HG03039 (cell line): ENCODE measurements around the gene C9orf50.

ENCODE experiments used
- ATAC-seq: cut with Tn5 transposase; IDR thresholded peaks from one replicate; pipeline ENCODE4 v1.9.1; 2021; ENCODE audit warnings: mild to moderate bottlenecking, moderate library complexity; ENCODE audit not compliant: unreplicated experiment

Gene C9orf50

GRCh38 chr9:129612123-129612522, 8.8 kb downstream of the C9orf50 start:
- no peak for ATAC-seq

- ATAC-seq, result no peak
Observed at GRCh38 chr9:129611307-129611800, 9.5 kb downstream of the C9orf50 start.

DNA sequence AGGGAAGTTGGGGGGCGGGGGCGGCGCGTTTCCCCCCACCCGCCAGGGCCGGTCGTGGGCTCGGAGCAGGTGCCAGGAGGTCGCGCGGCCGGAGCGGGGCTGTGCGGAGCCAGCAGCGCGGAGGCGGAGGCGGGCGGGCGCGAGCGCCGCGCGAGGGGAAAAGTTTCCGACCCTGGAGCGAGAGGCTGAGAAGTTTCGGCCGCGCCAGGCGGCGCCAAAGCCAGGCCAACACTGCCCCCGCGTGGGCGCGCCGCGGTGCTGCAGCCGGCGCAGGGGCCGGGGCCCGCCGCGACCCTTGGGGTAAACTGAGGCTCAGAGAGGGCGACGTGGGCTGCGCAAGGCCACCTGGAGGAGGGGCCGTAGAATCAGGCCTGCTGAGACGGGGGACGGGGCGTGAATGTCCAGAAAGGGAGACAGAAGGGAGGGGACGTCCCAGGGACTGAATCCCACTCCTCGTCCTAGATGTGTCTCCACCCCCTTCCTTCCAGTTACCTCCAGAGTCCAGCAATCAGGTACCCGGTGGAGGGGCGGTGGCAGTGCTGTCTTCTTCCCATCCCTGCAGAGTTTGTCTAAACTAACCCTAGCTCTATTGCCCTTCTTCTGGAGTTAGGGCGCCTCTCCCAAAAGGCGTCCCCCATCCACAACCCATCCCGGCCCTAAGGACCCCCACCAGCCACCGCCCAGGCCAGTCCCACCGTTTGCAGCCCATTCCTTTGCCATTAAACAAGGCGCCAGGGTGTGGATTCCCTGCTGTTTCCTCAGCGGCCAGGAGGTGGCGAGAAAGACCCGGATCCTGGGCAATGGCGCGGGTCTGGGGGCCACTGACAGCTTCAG, 10.2 kb downstream of the C9orf50 start:
- no peak for ATAC-seq

- no peak for ATAC-seq
Observed at GRCh38 chr9:129610213-129610472, 10.8 kb downstream of the C9orf50 start.

DNA sequence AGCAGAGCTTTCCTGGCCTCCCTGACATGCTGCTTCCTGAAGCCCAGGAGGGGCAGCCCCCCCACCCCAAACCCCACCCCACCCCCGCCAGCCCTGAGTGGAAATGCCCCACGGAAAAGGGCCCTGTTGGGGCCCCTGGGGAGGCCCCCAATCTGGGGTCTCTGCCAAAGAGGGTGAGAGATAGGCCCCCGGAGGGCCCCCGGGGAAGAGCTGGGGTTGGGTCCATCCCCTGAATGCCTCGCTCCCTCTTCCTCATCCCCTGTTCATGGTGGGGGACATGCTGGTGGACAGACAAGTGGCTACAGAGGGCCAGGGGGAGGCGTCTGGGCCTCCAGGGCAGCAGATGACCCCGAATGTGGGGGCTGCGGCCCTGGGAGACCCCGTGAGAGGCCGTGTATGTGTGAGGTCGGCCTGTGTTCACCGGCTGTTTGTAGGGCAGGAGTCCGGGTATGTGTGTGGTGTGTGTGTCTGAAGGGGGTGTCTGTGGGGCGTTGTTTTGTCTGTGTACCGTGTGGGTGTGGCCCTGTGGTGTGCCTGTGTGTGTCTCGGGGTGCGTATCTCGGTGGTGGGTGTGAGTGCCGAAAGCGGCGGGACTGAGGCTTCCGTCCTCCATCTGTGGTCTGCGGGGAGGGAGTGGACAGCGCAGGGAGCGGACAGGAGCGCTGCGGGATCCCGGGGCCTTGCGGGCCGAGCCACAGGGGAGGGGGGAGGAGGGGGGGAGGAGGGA, 11.3 kb downstream of the C9orf50 start:
- no peak for ATAC-seq

GRCh38 chr9:129608561-129609481, 12.1 kb downstream of the C9orf50 start:
- no peak for ATAC-seq

- ATAC-seq, result no peak
Observed at GRCh38 chr9:129607027-129607387, 13.9 kb downstream of the C9orf50 start.

DNA sequence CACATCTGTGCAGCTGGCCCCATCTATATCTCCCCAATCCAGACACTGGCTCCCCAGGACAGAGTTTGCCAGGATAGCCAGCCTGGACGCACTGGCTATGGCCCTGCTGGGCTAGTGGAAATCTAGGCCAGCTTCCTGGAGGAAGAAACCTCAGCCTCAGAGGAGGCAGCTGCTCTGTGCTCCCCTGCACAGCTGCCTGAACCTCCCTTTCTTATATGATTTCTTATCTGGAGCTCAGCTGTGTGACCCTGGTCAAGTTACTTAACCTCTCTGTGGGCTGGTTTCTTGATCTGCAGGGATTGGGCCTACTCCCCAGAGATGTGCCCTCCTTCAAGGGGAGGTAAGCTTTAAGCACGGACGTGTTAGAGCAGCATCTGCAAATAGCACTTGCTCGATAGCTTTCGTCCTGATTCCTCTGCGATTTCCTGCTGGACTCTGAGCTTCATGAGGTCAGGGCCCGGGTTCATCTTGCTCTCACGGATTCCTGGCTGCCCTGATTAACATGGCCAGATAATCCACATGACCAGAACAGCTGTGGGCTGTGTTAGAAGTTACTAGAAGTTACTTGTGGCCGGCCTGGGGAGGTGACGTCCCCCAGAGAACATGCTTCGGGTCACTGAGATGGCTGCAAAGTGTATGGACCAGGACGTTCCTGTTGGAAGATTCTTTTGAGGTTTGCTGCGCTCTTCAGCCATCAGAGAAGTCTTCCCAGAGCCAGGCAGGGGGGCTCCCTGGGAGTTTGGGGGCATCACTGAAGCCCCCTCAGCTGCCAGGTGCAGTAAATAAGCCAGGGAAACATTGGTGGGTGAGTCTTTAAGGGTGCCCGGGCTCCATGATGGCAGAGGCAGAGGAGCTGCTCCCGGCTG, 14.5 kb downstream of the C9orf50 start:
- ATAC-seq, result no peak

DNA sequence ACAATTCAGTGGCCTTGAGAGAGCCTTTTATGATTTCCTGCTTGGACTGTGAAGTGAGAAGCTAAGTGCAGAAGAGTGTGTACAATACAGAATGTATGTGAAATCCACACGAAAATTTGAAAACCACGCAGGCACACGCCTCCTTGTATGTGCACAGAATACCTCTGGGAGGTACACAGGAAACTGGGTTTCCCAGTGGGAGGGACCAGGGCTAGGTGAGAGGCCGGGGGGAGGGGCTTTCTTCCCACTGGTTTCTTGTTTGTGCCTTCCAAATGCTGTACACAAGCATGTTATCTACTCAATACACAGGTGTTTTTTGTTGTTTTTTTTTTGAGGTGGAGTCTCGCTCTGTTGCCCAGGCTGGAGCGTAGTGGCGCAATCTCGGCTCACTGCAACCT, 16.1 kb downstream of the C9orf50 start:
- ATAC-seq, result no peak

GRCh38 chr9:129604056-129604765, 16.7 kb downstream of the C9orf50 start:
- ATAC-seq, result no peak

DNA sequence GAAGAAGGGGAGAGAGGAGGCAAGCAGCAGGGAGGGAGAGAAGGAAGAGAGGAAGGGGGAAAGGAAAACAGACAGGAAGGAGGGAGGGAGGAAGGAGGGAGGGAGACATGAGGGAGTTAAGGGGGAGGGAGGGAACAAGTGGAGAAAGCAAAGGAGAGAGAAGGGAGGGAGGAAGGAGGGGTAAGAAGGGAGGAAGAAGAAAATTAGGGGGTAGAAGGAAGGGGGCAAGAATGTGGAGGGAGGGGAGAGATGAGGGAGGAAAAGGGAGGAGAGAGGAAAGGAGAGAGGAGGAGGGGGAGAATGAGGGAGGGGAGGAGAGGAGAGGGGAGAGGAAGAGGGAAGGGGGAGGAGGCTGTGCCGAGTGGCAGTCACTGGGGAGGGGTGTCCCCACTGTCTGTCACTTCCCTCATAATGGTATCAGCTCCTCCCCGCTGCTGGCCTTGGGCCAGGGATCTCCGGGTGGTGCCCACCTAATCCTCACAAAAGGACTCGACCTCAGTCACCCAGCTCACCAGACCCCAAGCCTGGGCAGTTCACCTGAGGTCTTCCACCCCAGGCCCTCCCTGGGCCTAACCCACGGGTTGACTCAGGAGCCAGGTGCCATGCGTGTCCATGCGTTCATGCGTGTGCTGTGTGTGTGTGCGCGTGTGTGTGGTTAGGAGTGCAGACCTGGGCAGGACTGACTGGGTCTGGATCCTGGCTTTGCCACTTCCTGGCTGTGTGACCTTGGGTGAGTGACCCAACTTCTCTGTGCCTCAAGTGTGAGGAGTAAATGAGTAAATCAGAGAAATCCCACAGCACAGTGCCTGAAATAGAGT, 18.1 kb downstream of the C9orf50 start:
- no peak for ATAC-seq

GRCh38 chr9:129601082-129601674, 19.7 kb downstream of the C9orf50 start:
- no peak for ATAC-seq

DNA sequence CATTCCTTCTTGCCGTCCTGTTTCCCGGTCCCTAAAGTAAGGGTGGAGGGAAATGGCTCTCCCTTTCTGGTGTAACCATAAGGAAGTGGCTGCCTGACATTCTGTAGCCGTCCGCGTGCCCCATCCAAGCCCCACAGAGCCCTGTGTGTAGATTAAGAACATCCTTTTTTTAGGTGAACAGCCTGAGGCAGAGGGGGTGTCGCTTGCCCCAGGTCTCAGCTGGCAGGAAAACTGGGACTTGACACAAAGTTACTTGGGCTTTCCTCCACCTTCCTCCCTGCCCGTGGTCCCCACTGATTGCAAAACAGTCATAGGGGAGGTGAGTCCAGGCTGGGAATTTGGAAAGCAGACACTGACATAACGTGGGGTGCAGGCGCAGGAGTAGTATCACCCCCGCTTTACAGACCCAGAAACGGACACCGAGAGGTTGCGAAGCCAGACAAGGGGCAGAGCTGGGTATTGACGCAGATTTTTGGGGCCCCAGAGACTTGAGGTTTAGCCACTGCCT, 22.8 kb downstream of the C9orf50 start:
- ATAC-seq, result no peak

- no peak for ATAC-seq
Observed at GRCh38 chr9:129597355-129598088, 23.4 kb downstream of the C9orf50 start.

GRCh38 chr9:129596541-129597331, 24.2 kb downstream of the C9orf50 start:
- no peak for ATAC-seq

DNA sequence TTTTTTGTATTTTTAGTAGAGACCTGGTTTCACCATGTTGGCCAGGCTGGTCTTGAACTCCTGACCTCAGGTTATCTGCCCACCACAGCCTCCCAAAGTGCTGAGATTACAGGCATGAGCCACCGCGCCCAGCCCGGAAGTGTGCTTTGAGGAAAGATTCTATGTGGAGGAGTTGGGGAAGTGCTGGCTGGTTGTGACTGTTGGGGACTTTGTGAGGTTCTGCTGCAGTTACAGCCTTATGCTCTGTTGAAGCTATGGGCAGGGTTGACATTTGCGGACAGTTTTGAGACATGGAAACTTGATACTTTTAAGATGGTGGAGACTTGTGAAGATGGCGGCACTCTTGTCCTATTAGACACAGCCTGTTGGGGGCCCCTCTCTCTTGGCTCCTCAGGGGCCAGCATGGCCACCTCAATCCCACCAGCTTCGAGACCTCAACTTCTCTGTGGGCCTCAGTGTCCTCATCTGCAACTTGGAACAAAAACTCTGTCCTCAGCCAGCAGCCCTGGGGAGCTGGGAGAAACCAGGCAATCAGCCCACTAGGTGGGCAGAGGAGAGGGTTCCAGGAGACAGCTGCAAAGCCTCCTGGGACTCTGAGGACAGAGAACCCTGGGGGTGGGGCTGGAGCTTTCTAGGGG, 24.9 kb downstream of the C9orf50 start:
- ATAC-seq, result no peak
